HEK293 (cell line): ENCODE measurements around the gene MANSC4.

Experiments
- CTCF ChIA-PET: fragments of 350-600 bp; formaldehyde crosslinking; extraction: SDS; loops from one replicate; lab custom pipeline; 2021; ENCODE audit warnings: antibody characterized with exemption; lab: Yijun Ruan, JAX
- POLR2A ChIA-PET: fragments of 300-600 bp; formaldehyde crosslinking; extraction: SDS; loops from one replicate; lab custom pipeline; 2020; ENCODE audit warnings: antibody characterized with exemption, inconsistent platforms; lab: Yijun Ruan, JAX
- H3K27ac ChIP-seq: fragments of 200-500 bp; sonication (Bioruptor generic); 2 replicates; pipeline ENCODE4 v1.5.1; 2014; ENCODE audit warnings: low read depth, low read length, control low read depth, inconsistent platforms; ENCODE audit errors: extremely low read depth
- H3K36me3 ChIP-seq, 2 experiments: fragments of 200-500 bp in 1 of 2; sonication (Bioruptor generic) in 1 of 2; 1 replicate in 1 of 2; 2 replicates in 1 of 2; pipeline ENCODE4 v1.5.1; 2014 to 2017; ENCODE audit warnings: inconsistent platforms in 2 of 2, low read length in 2 of 2; ENCODE audit not compliant: control insufficient read depth in 2 of 2, insufficient read depth in 1 of 2
- H3K4me1 ChIP-seq: fragments of 200-500 bp; sonication (Bioruptor generic); 2 replicates; pipeline ENCODE4 v1.5.1; 2014; ENCODE audit warnings: mild to moderate bottlenecking, low read length, inconsistent platforms; ENCODE audit not compliant: control insufficient read depth, insufficient read depth
- H3K4me3 ChIP-seq: 2 replicates; pipeline ENCODE4 v1.5.1; 2011; ENCODE audit warnings: low read depth, mild to moderate bottlenecking, control low read depth, low read length, moderate library complexity
- H3K9me3 ChIP-seq: fragments of 200-500 bp; sonication (Bioruptor generic); 2 replicates; pipeline ENCODE4 v1.5.1; 2014; ENCODE audit warnings: low read depth, low read length, inconsistent platforms; ENCODE audit not compliant: control insufficient read depth, insufficient read depth
- BCL11B ChIP-seq: fragments of 450-650 bp; formaldehyde crosslinking; IDR thresholded peaks from 2 replicates; pipeline ENCODE4 v1.5.1; 2016; ENCODE audit warnings: low read depth, missing biosample characterization, missing genetic modification characterization
- GLI4 ChIP-seq: fragments of 450-650 bp; formaldehyde crosslinking; IDR thresholded peaks from 2 replicates; pipeline ENCODE4 v1.5.1; 2016; ENCODE audit warnings: missing biosample characterization, missing genetic modification characterization
- GLIS1 ChIP-seq: fragments of 450-650 bp; formaldehyde crosslinking; IDR thresholded peaks from 2 replicates; pipeline ENCODE4 v1.5.1; 2016; ENCODE audit warnings: missing biosample characterization, missing genetic modification characterization
- KLF10 ChIP-seq: fragments of 450-650 bp; IDR thresholded peaks from 2 replicates; pipeline ENCODE4 v1.5.1; 2018; ENCODE audit warnings: missing biosample characterization, mild to moderate bottlenecking, missing genetic modification characterization
- KLF16 ChIP-seq: fragments of 450-650 bp; formaldehyde crosslinking; IDR thresholded peaks from 2 replicates; pipeline ENCODE4 v1.5.1; 2017; ENCODE audit warnings: missing biosample characterization, missing genetic modification characterization
- KLF8 ChIP-seq: fragments of 450-650 bp; formaldehyde crosslinking; IDR thresholded peaks from 2 replicates; pipeline ENCODE4 v1.5.1; 2016; ENCODE audit warnings: missing biosample characterization, missing genetic modification characterization
- KLF9 ChIP-seq: fragments of 450-650 bp; formaldehyde crosslinking; IDR thresholded peaks from 2 replicates; pipeline ENCODE4 v1.5.1; 2016; ENCODE audit warnings: missing biosample characterization, missing genetic modification characterization, low read depth
- OSR2 ChIP-seq: fragments of 450-650 bp; formaldehyde crosslinking; IDR thresholded peaks from 2 replicates; pipeline ENCODE4 v1.5.1; 2016; ENCODE audit warnings: missing biosample characterization, missing genetic modification characterization
- SP7 ChIP-seq: fragments of 450-650 bp; formaldehyde crosslinking; IDR thresholded peaks from 2 replicates; pipeline ENCODE4 v1.5.1; 2016; ENCODE audit warnings: missing biosample characterization, missing genetic modification characterization
- WT1 ChIP-seq: fragments of 450-650 bp; formaldehyde crosslinking; IDR thresholded peaks from 2 replicates; pipeline ENCODE4 v1.5.1; 2016; ENCODE audit warnings: missing biosample characterization, missing genetic modification characterization
- ZBTB8A ChIP-seq: fragments of 450-650 bp; formaldehyde crosslinking; IDR thresholded peaks from 2 replicates; pipeline ENCODE4 v1.5.1; 2016; ENCODE audit warnings: missing biosample characterization, missing genetic modification characterization
- ZNF121 ChIP-seq: fragments of 450-650 bp; formaldehyde crosslinking; IDR thresholded peaks from 2 replicates; pipeline ENCODE4 v1.5.1; 2016; ENCODE audit warnings: missing biosample characterization, missing genetic modification characterization
- ZNF221 ChIP-seq: fragments of 450-650 bp; formaldehyde crosslinking; IDR thresholded peaks from 2 replicates; pipeline ENCODE4 v1.5.1; 2017; ENCODE audit warnings: missing biosample characterization, missing genetic modification characterization, borderline replicate concordance
- ZNF585B ChIP-seq: fragments of 450-650 bp; formaldehyde crosslinking; IDR thresholded peaks from 2 replicates; pipeline ENCODE4 v1.5.1; 2016; ENCODE audit warnings: missing biosample characterization, missing genetic modification characterization
- ZNF701 ChIP-seq: fragments of 450-650 bp; formaldehyde crosslinking; IDR thresholded peaks from 2 replicates; pipeline ENCODE4 v1.5.1; 2016; ENCODE audit warnings: missing biosample characterization, missing genetic modification characterization
- TF ChIP-seq, protein P1 (sequence below): fragments of 450-650 bp; formaldehyde crosslinking; IDR thresholded peaks from 2 replicates; pipeline ENCODE4 v1.5.1; 2016; ENCODE audit warnings: missing biosample characterization, missing genetic modification characterization, borderline replicate concordance
- TF ChIP-seq, protein P2 (sequence below): fragments of 450-650 bp; formaldehyde crosslinking; IDR thresholded peaks from 2 replicates; pipeline ENCODE4 v1.5.1; 2017; ENCODE audit warnings: missing biosample characterization, missing genetic modification characterization
- TF ChIP-seq, protein P3 (sequence below): fragments of 450-650 bp; formaldehyde crosslinking; IDR thresholded peaks from 2 replicates; pipeline ENCODE4 v1.5.1; 2016; ENCODE audit warnings: missing biosample characterization, missing genetic modification characterization
- TF ChIP-seq, protein P4 (sequence below): fragments of 450-650 bp; formaldehyde crosslinking; IDR thresholded peaks from 2 replicates; pipeline ENCODE4 v1.5.1; 2017; ENCODE audit warnings: missing biosample characterization, missing genetic modification characterization

Gene MANSC4

DNA sequence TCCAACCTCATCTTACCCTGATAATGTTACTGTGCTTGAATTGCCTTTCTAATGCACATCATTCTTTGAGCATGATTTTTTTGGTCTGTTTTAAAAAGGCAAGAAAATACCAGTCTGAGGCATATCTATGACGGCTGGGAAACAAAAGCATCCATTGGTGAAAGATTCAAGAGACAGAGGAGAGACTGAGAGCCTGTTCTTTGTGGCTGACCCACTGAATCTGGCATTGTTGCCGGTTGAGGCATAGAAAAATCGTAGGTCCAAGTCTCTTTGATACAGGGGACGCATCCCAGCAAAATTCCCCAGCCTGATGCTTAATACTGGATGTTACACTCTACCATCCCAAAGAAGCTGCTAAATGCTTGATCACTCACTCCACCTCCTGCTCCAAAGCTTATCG lies 2.9 kb downstream of the MANSC4 start:
- TF ChIP-seq ZNF121 (tag by site-specific recombination) (no peak), KLF8 (tag by site-specific recombination) (no peak), ZNF585B (no peak), GLIS1 (tag by site-specific recombination) (no peak), GLI4 (tag by site-specific recombination) (no peak), KLF16 (tag by site-specific recombination) (no peak), ZBTB8A (tag by site-specific recombination) (no peak), ZNF221 (tag by site-specific recombination) (no peak), KLF10 (tag by site-specific recombination) (no peak), BCL11B (no peak), WT1 (tag by site-specific recombination) (no peak)
- TF ChIP-seq, protein P1, sequence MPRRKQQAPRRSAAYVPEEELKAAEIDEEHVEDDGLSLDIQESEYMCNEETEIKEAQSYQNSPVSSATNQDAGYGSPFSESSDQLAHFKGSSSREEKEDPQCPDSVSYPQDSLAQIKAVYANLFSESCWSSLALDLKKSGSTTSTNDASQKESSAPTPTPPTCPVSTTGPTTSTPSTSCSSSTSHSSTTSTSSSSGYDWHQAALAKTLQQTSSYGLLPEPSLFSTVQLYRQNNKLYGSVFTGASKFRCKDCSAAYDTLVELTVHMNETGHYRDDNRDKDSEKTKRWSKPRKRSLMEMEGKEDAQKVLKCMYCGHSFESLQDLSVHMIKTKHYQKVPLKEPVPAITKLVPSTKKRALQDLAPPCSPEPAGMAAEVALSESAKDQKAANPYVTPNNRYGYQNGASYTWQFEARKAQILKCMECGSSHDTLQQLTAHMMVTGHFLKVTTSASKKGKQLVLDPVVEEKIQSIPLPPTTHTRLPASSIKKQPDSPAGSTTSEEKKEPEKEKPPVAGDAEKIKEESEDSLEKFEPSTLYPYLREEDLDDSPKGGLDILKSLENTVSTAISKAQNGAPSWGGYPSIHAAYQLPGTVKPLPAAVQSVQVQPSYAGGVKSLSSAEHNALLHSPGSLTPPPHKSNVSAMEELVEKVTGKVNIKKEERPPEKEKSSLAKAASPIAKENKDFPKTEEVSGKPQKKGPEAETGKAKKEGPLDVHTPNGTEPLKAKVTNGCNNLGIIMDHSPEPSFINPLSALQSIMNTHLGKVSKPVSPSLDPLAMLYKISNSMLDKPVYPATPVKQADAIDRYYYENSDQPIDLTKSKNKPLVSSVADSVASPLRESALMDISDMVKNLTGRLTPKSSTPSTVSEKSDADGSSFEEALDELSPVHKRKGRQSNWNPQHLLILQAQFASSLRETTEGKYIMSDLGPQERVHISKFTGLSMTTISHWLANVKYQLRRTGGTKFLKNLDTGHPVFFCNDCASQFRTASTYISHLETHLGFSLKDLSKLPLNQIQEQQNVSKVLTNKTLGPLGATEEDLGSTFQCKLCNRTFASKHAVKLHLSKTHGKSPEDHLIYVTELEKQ (tag by site-specific recombination), result no peak
- TF ChIP-seq, protein P2, sequence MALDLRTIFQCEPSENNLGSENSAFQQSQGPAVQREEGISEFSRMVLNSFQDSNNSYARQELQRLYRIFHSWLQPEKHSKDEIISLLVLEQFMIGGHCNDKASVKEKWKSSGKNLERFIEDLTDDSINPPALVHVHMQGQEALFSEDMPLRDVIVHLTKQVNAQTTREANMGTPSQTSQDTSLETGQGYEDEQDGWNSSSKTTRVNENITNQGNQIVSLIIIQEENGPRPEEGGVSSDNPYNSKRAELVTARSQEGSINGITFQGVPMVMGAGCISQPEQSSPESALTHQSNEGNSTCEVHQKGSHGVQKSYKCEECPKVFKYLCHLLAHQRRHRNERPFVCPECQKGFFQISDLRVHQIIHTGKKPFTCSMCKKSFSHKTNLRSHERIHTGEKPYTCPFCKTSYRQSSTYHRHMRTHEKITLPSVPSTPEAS (tag by site-specific recombination), result no peak
- H3K9me3 ChIP-seq, result no peaks in the 10 kb centered on the region
- ChIA-PET POLR2A (no interaction called here), CTCF (no interaction called here)
- peaks cover 15% of the 10 kb centered on the region for H3K4me1 ChIP-seq
- H3K4me3 ChIP-seq, result no peak overlapping the region
- no peak overlapping the region for H3K27ac ChIP-seq
- peaks cover 0 to 4% of the 10 kb centered on the region in 2 experiments; a peak in 1 of 3 replicates for H3K36me3 ChIP-seq

DNA sequence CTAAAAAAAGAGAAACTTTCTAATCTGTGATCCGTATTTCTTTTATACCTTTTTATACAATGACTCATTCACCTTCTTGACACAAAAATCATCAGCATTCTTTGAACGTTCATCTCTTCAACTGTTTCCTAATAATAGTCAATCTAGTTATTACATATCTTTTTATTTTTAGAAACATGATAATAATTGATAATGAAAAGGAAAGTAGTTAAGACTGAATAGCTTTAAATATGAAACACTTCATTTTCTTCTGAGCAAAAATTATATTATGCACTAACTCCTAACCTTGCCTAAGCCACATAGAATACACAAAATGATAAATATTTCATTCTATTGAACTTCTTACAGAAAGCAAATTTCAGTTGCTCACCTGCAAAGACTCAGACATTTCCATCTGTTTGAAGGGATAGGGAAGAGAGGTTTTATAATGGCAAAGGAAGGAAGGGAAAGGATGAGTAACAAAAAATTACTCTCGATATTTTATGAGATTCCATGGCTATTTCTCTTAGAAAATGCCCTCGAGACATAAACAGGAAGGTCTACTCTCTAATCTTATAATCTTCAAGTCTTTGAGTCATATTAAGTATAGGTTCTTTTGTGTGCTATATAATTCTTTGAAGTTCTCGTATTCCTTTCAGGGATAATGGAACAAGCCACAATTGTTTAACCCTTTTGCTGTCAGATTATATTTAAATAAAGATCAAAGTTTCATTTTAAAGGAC lies 7.5 kb downstream of the MANSC4 start:
- TF ChIP-seq KLF9 (tag by site-specific recombination) (no peak), SP7 (tag by site-specific recombination) (peak; percentile 67), ZNF701 (tag by site-specific recombination) (no peak), OSR2 (no peak)
- TF ChIP-seq, protein P3, sequence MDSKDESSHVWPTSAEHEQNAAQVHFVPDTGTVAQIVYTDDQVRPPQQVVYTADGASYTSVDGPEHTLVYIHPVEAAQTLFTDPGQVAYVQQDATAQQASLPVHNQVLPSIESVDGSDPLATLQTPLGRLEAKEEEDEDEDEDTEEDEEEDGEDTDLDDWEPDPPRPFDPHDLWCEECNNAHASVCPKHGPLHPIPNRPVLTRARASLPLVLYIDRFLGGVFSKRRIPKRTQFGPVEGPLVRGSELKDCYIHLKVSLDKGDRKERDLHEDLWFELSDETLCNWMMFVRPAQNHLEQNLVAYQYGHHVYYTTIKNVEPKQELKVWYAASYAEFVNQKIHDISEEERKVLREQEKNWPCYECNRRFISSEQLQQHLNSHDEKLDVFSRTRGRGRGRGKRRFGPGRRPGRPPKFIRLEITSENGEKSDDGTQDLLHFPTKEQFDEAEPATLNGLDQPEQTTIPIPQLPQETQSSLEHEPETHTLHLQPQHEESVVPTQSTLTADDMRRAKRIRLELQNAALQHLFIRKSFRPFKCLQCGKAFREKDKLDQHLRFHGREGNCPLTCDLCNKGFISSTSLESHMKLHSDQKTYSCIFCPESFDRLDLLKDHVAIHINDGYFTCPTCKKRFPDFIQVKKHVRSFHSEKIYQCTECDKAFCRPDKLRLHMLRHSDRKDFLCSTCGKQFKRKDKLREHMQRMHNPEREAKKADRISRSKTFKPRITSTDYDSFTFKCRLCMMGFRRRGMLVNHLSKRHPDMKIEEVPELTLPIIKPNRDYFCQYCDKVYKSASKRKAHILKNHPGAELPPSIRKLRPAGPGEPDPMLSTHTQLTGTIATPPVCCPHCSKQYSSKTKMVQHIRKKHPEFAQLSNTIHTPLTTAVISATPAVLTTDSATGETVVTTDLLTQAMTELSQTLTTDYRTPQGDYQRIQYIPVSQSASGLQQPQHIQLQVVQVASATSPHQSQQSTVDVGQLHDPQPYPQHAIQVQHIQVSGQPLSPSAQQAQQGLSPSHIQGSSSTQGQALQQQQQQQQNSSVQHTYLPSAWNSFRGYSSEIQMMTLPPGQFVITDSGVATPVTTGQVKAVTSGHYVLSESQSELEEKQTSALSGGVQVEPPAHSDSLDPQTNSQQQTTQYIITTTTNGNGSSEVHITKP (tag by site-specific recombination), result peak; percentile 60
- TF ChIP-seq, protein P4, sequence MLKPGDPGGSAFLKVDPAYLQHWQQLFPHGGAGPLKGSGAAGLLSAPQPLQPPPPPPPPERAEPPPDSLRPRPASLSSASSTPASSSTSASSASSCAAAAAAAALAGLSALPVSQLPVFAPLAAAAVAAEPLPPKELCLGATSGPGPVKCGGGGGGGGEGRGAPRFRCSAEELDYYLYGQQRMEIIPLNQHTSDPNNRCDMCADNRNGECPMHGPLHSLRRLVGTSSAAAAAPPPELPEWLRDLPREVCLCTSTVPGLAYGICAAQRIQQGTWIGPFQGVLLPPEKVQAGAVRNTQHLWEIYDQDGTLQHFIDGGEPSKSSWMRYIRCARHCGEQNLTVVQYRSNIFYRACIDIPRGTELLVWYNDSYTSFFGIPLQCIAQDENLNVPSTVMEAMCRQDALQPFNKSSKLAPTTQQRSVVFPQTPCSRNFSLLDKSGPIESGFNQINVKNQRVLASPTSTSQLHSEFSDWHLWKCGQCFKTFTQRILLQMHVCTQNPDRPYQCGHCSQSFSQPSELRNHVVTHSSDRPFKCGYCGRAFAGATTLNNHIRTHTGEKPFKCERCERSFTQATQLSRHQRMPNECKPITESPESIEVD (tag by site-specific recombination), result peak; percentile 13; the same call in 1 of the 2 replicates
- TF ChIP-seq, all 188 proteins: peak for 3
- Histone ChIP-seq H3K4me3 (no peak overlapping the region), H3K36me3 (no peaks in the 10 kb centered on the region), H3K9me3 (no peaks in the 10 kb centered on the region), H3K27ac (no peak overlapping the region), H3K4me1 (peaks cover 24% of the 10 kb centered on the region)
- ChIA-PET POLR2A (no interaction called here), CTCF (interaction anchor here (0.5 to 0.9 kb wide), 3 partner anchors 57 to 404 kb away, joined by 3 to 4 read pairs (median 3); no protein-coding TSS in a partner anchor)
